KG1 (cell line): ENCODE results near the gene TOX3.

Source experiments
- DNase-seq: peaks from one replicate; lab custom pipeline; 2025; lab: John Stamatoyannopoulos, UW

The TOX3 gene

DNA sequence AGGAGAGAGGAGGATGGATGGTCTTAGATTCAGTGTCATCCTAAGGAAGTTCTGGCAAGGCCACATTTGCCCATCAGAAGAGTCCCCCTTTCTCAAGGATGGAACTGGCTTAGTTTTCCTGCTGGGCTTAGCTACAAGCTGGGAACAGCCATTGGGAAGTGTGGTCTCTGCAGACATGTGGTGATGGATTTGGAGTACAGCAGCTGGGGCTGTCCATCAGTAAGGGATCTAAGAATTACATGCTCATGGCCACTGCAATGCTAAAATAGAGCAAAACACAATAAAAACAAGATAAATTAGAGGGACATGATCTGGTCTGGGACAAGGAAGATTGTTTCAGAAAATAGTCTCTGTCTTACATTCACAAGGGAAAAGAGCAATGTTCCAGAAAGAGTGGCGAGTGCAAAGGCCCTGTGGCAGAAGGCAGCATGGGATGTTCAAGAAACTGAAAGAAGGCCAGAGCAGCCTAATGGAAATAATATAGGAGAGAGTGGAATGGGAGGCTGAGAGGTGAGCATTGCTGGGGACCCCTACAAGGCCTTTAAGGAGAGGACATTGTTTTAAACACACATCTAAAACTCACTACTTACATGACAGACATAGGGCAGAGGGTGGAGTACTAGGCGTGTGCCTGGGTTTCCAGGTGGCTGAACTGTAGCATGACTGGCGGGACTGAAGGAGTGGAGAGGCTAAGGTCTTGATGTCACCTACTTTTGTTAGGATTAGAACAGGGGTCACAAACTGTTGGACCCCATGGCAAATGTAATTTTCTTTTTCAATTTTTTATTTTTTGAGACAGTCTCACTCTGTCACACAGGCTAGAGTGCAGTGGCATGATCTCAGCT is 17.0 kb upstream of the TOX3 start:
- no peak for DNase-seq

GRCh38 chr16:52562770-52563169 is 15.8 kb upstream of the TOX3 start:
- no peak for DNase-seq

GRCh38 chr16:52561910-52562741 is 15.2 kb upstream of the TOX3 start:
- no peak for DNase-seq

DNA sequence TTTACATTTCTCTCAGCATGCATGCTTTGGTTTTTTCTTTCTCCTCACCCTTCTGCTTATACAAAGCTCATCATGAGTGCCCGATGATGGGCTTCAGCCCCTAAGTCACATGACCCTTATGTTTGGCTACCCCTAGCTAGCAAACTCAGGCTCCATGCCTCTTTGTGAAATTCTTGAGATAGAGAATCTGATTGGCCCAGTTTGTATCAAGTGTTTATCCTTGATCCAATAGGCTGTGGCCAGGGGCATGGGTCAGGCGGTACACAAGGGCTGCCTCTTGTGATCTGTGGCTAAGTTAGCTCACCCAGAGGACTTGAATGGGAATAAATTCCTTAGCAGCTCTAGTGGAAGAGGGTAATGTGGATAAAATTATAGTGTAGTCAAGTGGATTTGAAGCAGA is 11.5 kb upstream of the TOX3 start:
- DNase-seq, result no peak

- DNase-seq, result no peak
Measured at GRCh38 chr16:52557236-52557635, 10.3 kb upstream of the TOX3 start.

GRCh38 chr16:52556083-52556482 is 9.1 kb upstream of the TOX3 start:
- DNase-seq, result no peak

DNA sequence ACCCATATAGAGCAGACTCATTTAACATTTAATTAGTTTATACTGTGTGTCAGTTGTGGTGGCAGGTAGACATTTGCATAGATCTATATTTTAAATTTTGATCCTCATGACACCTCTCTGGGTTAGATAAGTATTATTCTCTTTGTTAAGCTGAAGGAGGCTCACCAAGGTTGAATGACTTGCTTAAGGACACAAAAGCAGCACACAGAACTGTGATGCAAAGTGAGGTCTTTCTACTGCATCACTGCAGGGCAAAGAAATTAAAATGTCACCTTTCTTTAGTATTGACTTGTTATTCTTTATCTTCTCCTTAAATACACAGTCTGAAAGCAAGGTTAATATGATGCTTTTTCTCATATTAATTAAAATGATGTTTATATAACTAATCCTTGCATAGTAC is 8.6 kb upstream of the TOX3 start:
- DNase-seq, result no peak

DNA sequence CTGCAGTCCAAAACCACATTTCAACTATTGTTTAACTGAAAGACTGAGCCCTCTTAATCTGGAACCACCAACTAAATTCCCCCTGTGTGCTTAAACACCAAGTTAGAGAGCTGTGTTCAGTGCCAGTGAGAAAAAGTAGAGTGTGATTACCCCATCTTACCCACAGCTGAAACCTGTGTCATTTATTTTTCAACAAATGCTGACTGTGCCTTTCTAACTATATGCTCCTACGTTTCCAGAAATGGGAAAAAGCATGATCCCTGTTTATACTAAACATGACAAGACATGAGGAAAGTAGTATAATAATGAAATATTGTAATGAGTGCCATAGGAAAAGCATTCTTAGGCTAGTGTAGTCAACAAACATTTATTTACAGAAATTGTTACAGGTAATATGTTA is 7.4 kb upstream of the TOX3 start:
- no peak for DNase-seq

GRCh38 chr16:52553322-52553721 is 6.4 kb upstream of the TOX3 start:
- DNase-seq, result no peak

- no peak for DNase-seq
Measured at GRCh38 chr16:52552643-52553042, 5.7 kb upstream of the TOX3 start.

DNA sequence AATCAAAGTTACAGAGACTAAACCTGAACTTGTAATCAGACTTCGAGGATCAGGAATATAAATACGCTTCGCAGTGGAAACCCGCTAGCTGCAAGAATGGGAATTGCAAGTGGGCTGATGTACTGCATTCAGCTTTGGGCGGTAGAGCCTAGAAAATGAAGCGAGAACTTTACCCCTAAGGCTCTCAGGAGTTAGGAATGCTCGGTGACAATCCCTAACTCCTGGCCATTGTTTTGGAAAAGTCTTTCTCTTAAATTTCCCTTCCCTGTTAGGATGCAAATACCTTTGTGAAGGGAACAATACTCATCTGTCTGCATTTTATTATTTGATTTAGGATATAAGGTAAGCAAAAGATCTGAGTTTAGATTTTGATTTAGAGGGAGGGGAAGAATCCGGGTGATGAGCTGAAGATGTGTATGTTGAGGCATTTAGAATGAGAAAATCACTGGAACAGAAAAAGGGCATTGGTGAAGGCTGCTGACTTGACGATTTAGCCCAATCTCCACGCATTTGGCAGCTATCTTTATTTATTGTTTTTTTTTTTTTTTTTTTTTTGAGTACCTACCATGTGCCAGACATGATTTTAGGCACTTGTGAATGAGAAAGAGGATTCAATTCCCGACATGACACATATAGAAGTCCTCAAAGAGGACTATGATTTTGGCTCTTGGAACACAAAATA is 2.2 kb upstream of the TOX3 start:
- no peak for DNase-seq

- DNase-seq, result no peak
Measured at GRCh38 chr16:52548261-52549010, 1.5 kb upstream of the TOX3 start.

DNA sequence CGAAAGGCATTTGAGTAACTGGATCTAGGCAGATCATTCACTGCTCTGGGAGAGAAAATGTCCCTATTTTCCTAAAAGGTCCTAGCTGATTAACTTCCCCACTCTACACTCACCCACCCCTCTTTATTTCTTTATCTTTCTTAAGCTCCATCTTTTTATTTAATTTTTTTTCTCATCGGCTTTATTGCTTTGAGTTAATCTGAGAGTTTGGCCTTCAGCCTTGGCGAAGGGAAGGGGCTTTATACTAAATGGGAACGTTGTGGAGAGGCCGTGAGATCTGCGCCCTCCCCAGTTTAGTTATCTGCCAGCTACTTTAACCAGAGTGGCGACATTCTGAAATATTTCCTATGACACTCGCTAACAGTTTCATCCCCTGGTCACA is 882 bp upstream of the TOX3 start:
- DNase-seq, result no peak

GRCh38 chr16:52546291-52547003 is 496 bp downstream of the TOX3 start:
- no peak for DNase-seq

DNA sequence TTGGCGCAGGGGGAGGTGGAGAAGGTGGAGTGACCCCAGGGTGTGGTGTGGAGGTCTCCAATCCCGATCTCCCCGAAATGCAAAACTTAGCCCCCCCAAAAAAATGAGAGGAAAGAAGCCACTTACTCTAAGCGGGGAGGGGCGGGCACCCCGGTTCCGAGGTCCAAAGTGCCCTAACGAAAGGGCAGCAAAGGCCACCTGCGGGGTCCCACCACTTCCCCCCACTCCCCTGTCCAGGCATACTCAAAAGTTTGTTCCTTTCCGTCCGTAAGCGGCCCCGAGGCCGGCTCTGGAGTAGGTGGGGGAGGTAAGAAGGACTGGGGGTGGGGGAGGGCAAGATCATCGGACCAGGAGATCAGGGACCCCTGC is 1.1 kb downstream of the TOX3 start:
- DNase-seq, result no peak

DNA sequence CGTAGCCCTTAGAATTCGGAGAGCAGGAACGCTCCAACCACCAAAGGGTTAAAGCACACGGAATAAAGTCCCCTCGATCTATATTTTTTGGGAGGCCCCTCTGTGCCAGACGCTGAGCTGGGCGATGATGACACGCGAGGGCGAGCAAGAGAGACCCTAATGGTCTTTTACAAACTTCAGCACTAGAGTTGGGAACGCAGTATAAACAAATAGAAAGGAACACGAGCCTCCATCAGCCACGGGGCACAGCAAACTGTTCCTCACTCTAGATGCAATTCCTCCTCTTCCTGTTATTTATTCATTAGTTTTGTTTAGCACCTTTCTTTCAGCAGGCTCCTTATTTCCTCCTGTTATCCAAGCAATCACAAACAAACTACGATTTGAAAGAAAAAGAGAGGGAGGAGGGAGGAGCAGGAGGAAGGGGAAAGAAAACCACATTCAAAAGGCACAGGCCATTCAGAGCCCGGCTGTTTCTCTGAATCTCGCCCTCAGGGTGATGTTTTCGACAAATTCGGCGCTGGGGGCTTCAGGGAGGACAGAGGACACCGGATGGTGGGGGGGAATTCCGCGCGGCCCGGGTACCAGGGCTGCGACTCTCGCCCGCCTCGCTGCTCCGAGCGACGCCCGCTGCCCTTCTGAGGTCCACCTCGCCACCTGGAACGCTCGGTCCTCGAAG is 1.6 kb downstream of the TOX3 start:
- DNase-seq, result no peak

DNA sequence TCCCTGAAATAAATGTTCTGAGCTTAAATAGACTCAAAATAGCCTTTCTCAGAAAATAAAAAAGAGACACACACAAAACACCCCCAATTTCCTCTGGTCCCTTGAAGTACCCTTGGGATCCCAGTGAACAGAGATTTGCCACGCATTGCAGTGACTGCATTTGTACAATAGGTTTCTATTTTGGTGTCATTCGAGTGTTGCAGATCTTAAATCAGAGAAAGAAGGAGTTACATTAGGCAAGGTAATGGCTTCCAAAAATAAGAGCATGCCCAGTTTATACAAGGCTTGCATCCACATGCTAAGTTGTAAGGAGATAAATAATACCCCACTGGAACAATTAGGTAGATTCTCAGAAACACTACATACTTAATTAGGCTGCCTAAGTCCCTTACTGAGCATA is 2.2 kb downstream of the TOX3 start:
- no peak for DNase-seq

DNA sequence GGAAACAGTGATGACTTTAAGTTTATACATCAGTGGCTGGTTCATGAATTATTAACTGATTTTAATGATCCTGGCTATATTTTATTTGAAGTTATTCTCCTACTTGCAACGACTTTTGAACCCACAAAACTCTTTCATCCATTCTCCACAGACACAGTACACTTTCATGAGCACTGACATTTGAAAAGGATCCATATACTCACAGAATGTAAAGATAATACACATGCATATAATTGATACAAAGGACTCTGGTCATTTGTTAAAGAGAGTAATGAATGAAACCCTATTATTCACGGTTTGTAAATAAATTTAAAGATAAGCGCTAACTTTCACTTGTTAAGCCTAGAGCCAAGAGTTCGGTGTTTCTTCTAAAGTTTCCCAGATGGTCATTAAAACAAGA is 3.3 kb downstream of the TOX3 start:
- DNase-seq, result no peak

GRCh38 chr16:52540910-52541309 is 6.0 kb downstream of the TOX3 start:
- DNase-seq, result no peak

- DNase-seq, result no peak
Measured at GRCh38 chr16:52539191-52539590, 7.8 kb downstream of the TOX3 start.

DNA sequence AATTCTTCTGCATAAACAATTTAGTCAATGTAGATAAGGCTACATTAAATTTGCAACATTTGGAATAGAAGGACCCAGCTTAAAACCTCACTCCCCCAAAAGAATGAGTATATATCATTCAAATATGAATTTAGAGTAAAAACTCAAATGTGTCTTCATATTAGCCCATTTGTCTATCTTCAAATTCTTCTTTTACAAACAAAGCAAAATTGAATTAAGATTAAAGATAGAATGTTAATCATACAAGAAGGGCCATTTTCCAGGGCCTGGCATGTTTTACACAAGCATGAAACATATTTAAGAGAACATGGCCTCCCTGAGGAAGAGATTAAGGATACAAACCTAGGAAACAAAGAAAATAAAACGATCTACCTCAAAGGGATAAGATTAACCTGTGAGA is 8.4 kb downstream of the TOX3 start:
- DNase-seq, result no peak
